Vagina (tissue), 2 donors: Measurements from ENCODE around the gene CAMKMT.

ENCODE experiments used
- CTCF ChIP-seq, 3 experiments: fragments of 450-650 bp in 2 of 3; fragments of 200-600 bp in 1 of 3; sonication (generic) in 1 of 3; IDR thresholded peaks; one replicate each; pipeline ENCODE4 v1.5.1; 2017 to 2019; ENCODE audit warnings: antibody characterized with exemption in 3 of 3, mild to moderate bottlenecking in 2 of 3, moderate library complexity in 2 of 3
- POLR2A ChIP-seq, 2 donors: fragments of 450-650 bp; IDR thresholded peaks; one replicate each; pipeline ENCODE4 v1.6.1; 2017; ENCODE audit warnings: antibody characterized with exemption in 2 of 2, mild to moderate bottlenecking in 2 of 2, moderate library complexity in 2 of 2

- no peak for TF ChIP-seq CTCF (IDR thresholded peaks at IDR 0.05)
- no peak for TF ChIP-seq POLR2A (IDR thresholded peaks at IDR 0.05)
Observed at GRCh38 chr2:44582363-44583008, 220.7 kb downstream of the CAMKMT start.
